Tibial nerve (tissue), 3 donors: ENCODE data around the gene RAB30.

ENCODE experiments used
- POLR2A ChIP-seq, 2 donors: fragments of 450-650 bp; IDR thresholded peaks; one replicate each; pipeline ENCODE4 v1.6.1; 2017; ENCODE audit warnings: antibody characterized with exemption in 2 of 2, mild to moderate bottlenecking in 2 of 2, moderate library complexity in 2 of 2
- TF ChIP-seq, protein P1 (sequence below), 5 experiments: fragments of 200-600 bp in 3 of 5; fragments of 450-650 bp in 2 of 5; sonication (generic) in 3 of 5; IDR thresholded peaks; one replicate each; pipeline ENCODE4 v1.5.1; 2016 to 2019; ENCODE audit warnings: antibody characterized with exemption in 5 of 5, mild to moderate bottlenecking in 3 of 5, moderate library complexity in 2 of 5

DNA sequence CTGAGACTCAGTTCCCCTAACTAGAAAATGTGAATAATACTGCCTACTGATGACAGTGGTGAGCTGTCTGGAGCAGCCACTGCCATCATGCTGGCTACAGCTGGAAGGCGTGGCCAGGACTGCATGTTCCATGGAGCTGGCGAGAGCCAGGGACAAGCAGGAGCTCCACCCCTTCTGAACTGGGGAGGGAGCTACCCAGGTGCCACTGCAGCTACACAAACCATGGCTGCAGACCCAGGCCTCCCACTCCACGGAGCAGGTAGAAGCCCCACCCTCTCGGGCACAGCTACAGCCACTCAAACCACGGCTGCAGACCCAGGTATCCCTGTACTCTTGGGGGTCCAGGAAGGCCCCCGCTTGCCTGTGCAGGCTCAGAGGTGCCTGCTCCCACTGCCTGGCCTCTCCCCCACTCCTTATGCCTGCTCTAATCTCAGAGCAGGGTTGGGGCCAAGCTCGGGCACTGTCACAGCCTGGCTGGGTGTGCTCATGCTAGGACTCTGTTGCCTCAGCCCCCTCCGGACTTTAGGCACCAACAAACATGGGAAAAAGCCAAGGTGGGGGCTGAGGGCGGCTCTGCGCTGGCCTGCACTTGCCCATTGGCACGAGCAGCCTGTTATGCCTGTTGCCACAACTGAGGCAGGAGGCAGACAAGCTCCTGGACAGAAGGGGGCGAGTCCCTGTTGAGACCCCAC is 51.7 kb downstream of the RAB30 start:
- TF ChIP-seq POLR2A (IDR thresholded peaks at IDR 0.05), result no peak
- TF ChIP-seq, protein P1, sequence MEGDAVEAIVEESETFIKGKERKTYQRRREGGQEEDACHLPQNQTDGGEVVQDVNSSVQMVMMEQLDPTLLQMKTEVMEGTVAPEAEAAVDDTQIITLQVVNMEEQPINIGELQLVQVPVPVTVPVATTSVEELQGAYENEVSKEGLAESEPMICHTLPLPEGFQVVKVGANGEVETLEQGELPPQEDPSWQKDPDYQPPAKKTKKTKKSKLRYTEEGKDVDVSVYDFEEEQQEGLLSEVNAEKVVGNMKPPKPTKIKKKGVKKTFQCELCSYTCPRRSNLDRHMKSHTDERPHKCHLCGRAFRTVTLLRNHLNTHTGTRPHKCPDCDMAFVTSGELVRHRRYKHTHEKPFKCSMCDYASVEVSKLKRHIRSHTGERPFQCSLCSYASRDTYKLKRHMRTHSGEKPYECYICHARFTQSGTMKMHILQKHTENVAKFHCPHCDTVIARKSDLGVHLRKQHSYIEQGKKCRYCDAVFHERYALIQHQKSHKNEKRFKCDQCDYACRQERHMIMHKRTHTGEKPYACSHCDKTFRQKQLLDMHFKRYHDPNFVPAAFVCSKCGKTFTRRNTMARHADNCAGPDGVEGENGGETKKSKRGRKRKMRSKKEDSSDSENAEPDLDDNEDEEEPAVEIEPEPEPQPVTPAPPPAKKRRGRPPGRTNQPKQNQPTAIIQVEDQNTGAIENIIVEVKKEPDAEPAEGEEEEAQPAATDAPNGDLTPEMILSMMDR (IDR thresholded peaks at IDR 0.05), result no peak
